Measurements from ENCODE around the gene BNC2.

BNC2 gene

GRCh38 chr9:16659096-16659495, 211.4 kb downstream of the BNC2 start:
- TF ChIP-seq TAF1 (IDR thresholded peaks at IDR 0.05; ENCODE audit: low read depth) (no peak), NFIC (IDR thresholded peaks at IDR 0.05) (no peak), ZBTB7A (IDR thresholded peaks at IDR 0.05; ENCODE audit: low read depth) (no peak), USF1 (IDR thresholded peaks at IDR 0.05) (no peak), REST (IDR thresholded peaks at IDR 0.05; ENCODE audit: low read depth) (no peak), TEAD4 (IDR thresholded peaks at IDR 0.05) (no peak), YY1 (IDR thresholded peaks at IDR 0.05; ENCODE audit: low read depth) (no peak), EGR1 (IDR thresholded peaks at IDR 0.05) (no peak), CREB1 (IDR thresholded peaks at IDR 0.05; ENCODE audit: low read depth) (no peak), EP300 (IDR thresholded peaks at IDR 0.05; ENCODE audit: borderline replicate concordance) (no peak), TCF12 (IDR thresholded peaks at IDR 0.05; ENCODE audit: low read depth) (no peak), CEBPB (IDR thresholded peaks at IDR 0.05) (no peak), MAX (IDR thresholded peaks at IDR 0.05) (no peak), RAD21 (IDR thresholded peaks at IDR 0.05; ENCODE audit: low read depth) (no peak), FOXM1 (IDR thresholded peaks at IDR 0.05; ENCODE audit: borderline replicate concordance, low read depth) (no peak)

GRCh38 chr9:16656432-16657169, 213.9 kb downstream of the BNC2 start:
- TF ChIP-seq CREB1 (IDR thresholded peaks at IDR 0.05; ENCODE audit: low read depth), result no peak
- TF ChIP-seq EGR1 (IDR thresholded peaks at IDR 0.05), result no peak
- no peak for TF ChIP-seq ZBTB7A (IDR thresholded peaks at IDR 0.05; ENCODE audit: low read depth)
- no peak for TF ChIP-seq EP300 (IDR thresholded peaks at IDR 0.05; ENCODE audit: borderline replicate concordance)

- no peak for TF ChIP-seq EP300 (IDR thresholded peaks at IDR 0.05; ENCODE audit: borderline replicate concordance)
- TF ChIP-seq EGR1 (IDR thresholded peaks at IDR 0.05), result no peak
- no peak for TF ChIP-seq CEBPB (IDR thresholded peaks at IDR 0.05)
- TF ChIP-seq TCF12 (IDR thresholded peaks at IDR 0.05; ENCODE audit: low read depth), result no peak
- no peak for TF ChIP-seq RAD21 (IDR thresholded peaks at IDR 0.05; ENCODE audit: low read depth)
- TF ChIP-seq YY1 (IDR thresholded peaks at IDR 0.05; ENCODE audit: low read depth), result no peak
- no peak for TF ChIP-seq NFIC (IDR thresholded peaks at IDR 0.05)
- TF ChIP-seq USF1 (IDR thresholded peaks at IDR 0.05), result no peak
- TF ChIP-seq ZBTB7A (IDR thresholded peaks at IDR 0.05; ENCODE audit: low read depth), result no peak
- no peak for TF ChIP-seq MAX (IDR thresholded peaks at IDR 0.05)
- no peak for TF ChIP-seq REST (IDR thresholded peaks at IDR 0.05; ENCODE audit: low read depth)
- TF ChIP-seq CREB1 (IDR thresholded peaks at IDR 0.05; ENCODE audit: low read depth), result no peak
- TF ChIP-seq TEAD4 (IDR thresholded peaks at IDR 0.05), result no peak
- no peak for TF ChIP-seq FOXM1 (IDR thresholded peaks at IDR 0.05; ENCODE audit: borderline replicate concordance, low read depth)
- TF ChIP-seq TAF1 (IDR thresholded peaks at IDR 0.05; ENCODE audit: low read depth), result no peak
Measured at GRCh38 chr9:16654596-16655126, 215.8 kb downstream of the BNC2 start.

- TF ChIP-seq TCF12 (IDR thresholded peaks at IDR 0.05; ENCODE audit: low read depth), result no peak
- TF ChIP-seq USF1 (IDR thresholded peaks at IDR 0.05), result no peak
- TF ChIP-seq CEBPB (IDR thresholded peaks at IDR 0.05), result no peak
- no peak for TF ChIP-seq EP300 (IDR thresholded peaks at IDR 0.05; ENCODE audit: borderline replicate concordance)
- TF ChIP-seq RAD21 (IDR thresholded peaks at IDR 0.05; ENCODE audit: low read depth), result no peak
- no peak for TF ChIP-seq TAF1 (IDR thresholded peaks at IDR 0.05; ENCODE audit: low read depth)
- TF ChIP-seq NFIC (IDR thresholded peaks at IDR 0.05), result no peak
- TF ChIP-seq ZBTB7A (IDR thresholded peaks at IDR 0.05; ENCODE audit: low read depth), result no peak
- TF ChIP-seq REST (IDR thresholded peaks at IDR 0.05; ENCODE audit: low read depth), result no peak
- TF ChIP-seq CREB1 (IDR thresholded peaks at IDR 0.05; ENCODE audit: low read depth), result no peak
- no peak for TF ChIP-seq YY1 (IDR thresholded peaks at IDR 0.05; ENCODE audit: low read depth)
- no peak for TF ChIP-seq EGR1 (IDR thresholded peaks at IDR 0.05)
Measured at GRCh38 chr9:16653491-16654399, 216.7 kb downstream of the BNC2 start.

Measured in Ishikawa (cell line).